B cell (primary cell): ENCODE measurements around the gene LRRC4B. TPM values are rescaled to one million over a fixed set of nuclear protein-coding genes. Genes with fewer than 3 reads are reported as not detected.

Experiments used
- ATAC-seq: fragments of 200-7000 bp; cut with Tn5 transposase; one replicate; pipeline ENCODE4 v1.10.0; 2021; ENCODE audit warnings: low read depth, mild to moderate bottlenecking, moderate number of reproducible peaks, moderate library complexity
- CTCF ChIA-PET: fragments of 350-600 bp; sonication (Branson Sonifier 250); formaldehyde crosslinking; loops from one replicate; lab custom pipeline; 2021; ENCODE audit warnings: antibody characterized with exemption, inconsistent platforms; lab: Charles Lee
- POLR2A ChIA-PET: fragments of 350-600 bp; sonication (Branson Sonifier 250); formaldehyde crosslinking; loops from one replicate; lab custom pipeline; 2021; ENCODE audit warnings: antibody characterized with exemption; lab: Charles Lee
- DNase-seq: peaks from one replicate; pipeline ENCODE4 v3.0.0; 2013
- H2AFZ ChIP-seq: 2 replicates; pipeline ENCODE4 v1.6.1; 2012; ENCODE audit warnings: mild to moderate bottlenecking, low read depth, low read length; ENCODE audit not compliant: insufficient read depth, poor library complexity, severe bottlenecking
- H3K27ac ChIP-seq, 2 donors: 1 replicate in 1 of 2; 2 replicates in 1 of 2; pipeline ENCODE4 v1.5.1; 2012 to 2013; ENCODE audit warnings: low read length in 2 of 2, mild to moderate bottlenecking in 2 of 2, moderate library complexity in 1 of 2
- H3K27me3 ChIP-seq, 4 experiments: fragments of 200-600 bp in 1 of 4; sonication (generic) in 1 of 4; replicated peaks in 1 of 4; 1 replicate in 2 of 4; 2 replicates in 2 of 4; pipeline versions ENCODE4 v1.6.1 to v1.7.0; 2013 to 2016; ENCODE audit warnings: low read length in 3 of 4, mild to moderate bottlenecking in 2 of 4, mixed read lengths in 1 of 4, moderate library complexity in 1 of 4; ENCODE audit not compliant: insufficient read depth in 4 of 4, control insufficient read depth in 3 of 4; ENCODE audit errors: control extremely low read depth in 1 of 4
- H3K36me3 ChIP-seq, 2 experiments: replicated peaks in 1 of 2; 1 replicate in 1 of 2; 2 replicates in 1 of 2; pipeline versions ENCODE4 v1.6.1 to v1.7.1; 2013; ENCODE audit warnings: low read length in 1 of 2; ENCODE audit not compliant: insufficient read depth in 2 of 2, control insufficient read depth in 1 of 2; ENCODE audit errors: control extremely low read depth in 1 of 2, extremely low read depth in 1 of 2
- H3K4me1 ChIP-seq, 2 donors: fragments of 200-600 bp in 1 of 2; sonication (generic) in 1 of 2; 1 replicate in 1 of 2; 2 replicates in 1 of 2; pipeline versions ENCODE4 v1.5.1 to v1.6.1; 2013 to 2017; ENCODE audit warnings: low read length in 2 of 2; ENCODE audit not compliant: control insufficient read depth in 2 of 2, insufficient read depth in 2 of 2
- H3K4me2 ChIP-seq: replicated peaks from 2 replicates; pipeline ENCODE3; 2012; ENCODE audit warnings: mild to moderate bottlenecking, low read depth, low read length; ENCODE audit not compliant: poor library complexity, severe bottlenecking
- H3K4me3 ChIP-seq, 5 experiments: fragments of 200-600 bp in 1 of 5; sonication (generic) in 1 of 5; 1 replicate in 3 of 5; 2 replicates in 2 of 5; pipeline versions ENCODE4 v1.5.1 to v1.7.0; 2011 to 2016; ENCODE audit warnings: low read length in 4 of 5, mild to moderate bottlenecking in 4 of 5, low read depth in 2 of 5, control low read depth in 1 of 5, moderate library complexity in 1 of 5; ENCODE audit not compliant: insufficient read depth in 1 of 5; ENCODE audit errors: control extremely low read depth in 1 of 5, extremely low read depth in 1 of 5
- H3K79me2 ChIP-seq: fragments of 200-600 bp; sonication (generic); one replicate; pipeline ENCODE4 v1.6.0; 2016; ENCODE audit warnings: low read length; ENCODE audit not compliant: control insufficient read depth, insufficient read depth
- H3K9ac ChIP-seq: fragments of 200-600 bp; sonication (generic); 2 replicates; pipeline ENCODE4 v1.6.1; 2017; ENCODE audit warnings: mild to moderate bottlenecking, low read length, moderate library complexity
- H3K9me3 ChIP-seq, 3 donors: one replicate each; pipeline versions ENCODE4 v1.6.1 to v1.7.1; 2013; ENCODE audit warnings: low read length in 2 of 3; ENCODE audit not compliant: control insufficient read depth in 2 of 3, insufficient read depth in 1 of 3; ENCODE audit errors: control extremely low read depth in 1 of 3
- H4K20me1 ChIP-seq: 2 replicates; pipeline ENCODE4 v1.6.0; 2012; ENCODE audit warnings: mild to moderate bottlenecking, low read length; ENCODE audit not compliant: insufficient read depth, control insufficient read depth, poor library complexity, severe bottlenecking
- H3K27ac Mint-ChIP-seq: one replicate; pipeline ENCODE4 v1.8.0; 2021; ENCODE audit warnings: mixed read lengths
- H3K27me3 Mint-ChIP-seq: one replicate; pipeline ENCODE4 v1.8.0; 2021; ENCODE audit warnings: mixed read lengths
- H3K4me1 Mint-ChIP-seq: one replicate; pipeline ENCODE4 v1.8.0; 2021; ENCODE audit warnings: mixed read lengths
- H3K4me3 Mint-ChIP-seq: one replicate; pipeline ENCODE4 v1.8.0; 2021; ENCODE audit warnings: mixed read lengths
- H3K9me3 Mint-ChIP-seq: one replicate; pipeline ENCODE4 v1.8.0; 2022; ENCODE audit warnings: mixed read lengths; ENCODE audit not compliant: insufficient read depth
- CTCF ChIP-seq: fragments of 200-600 bp; IDR thresholded peaks from one replicate; pipeline ENCODE4 v1.8.0; 2022; ENCODE audit warnings: antibody characterized with exemption, mild to moderate bottlenecking
- EZH2 ChIP-seq: IDR thresholded peaks from 2 replicates; pipeline ENCODE4 v1.6.1; 2012; ENCODE audit warnings: borderline replicate concordance, low read depth, mild to moderate bottlenecking, moderate library complexity, low read length; ENCODE audit not compliant: insufficient read depth, poor library complexity, severe bottlenecking
- WGBS: methylation state at CpG from one replicate; pipeline ENCODE4 v1.1.5; 2013; ENCODE audit warnings: missing lambda C conversion rate; ENCODE audit not compliant: insufficient coverage; 5-methylcytosine and 5-hydroxymethylcytosine counted together
- intact Hi-C: fragments of 100-400 bp; cut with micrococcal nuclease; formaldehyde crosslinking; loops from one replicate; pipeline ENCODE4 v1.10.0; 2022
- polyA plus RNA-seq: library from polyadenylated mRNA; depleted of rRNA; stranded (reverse); fragments of >200 nt; gene quantifications from 2 replicates; pipeline ENCODE4 v1.2.3, GENCODE V29; 2012
- total RNA-seq, 2 donors: library from RNA; stranded (reverse); fragments of 120-200 nt in 1 of 2; gene quantifications; 1 replicate in 1 of 2; 2 replicates in 1 of 2; pipeline versions ENCODE4 v1.2.3 to v1.2.4, GENCODE V29; 2013 to 2022

The LRRC4B gene
- total and polyA plus RNA-seq, 2 donors (not counting 1 experiment from before 2014, with no cell fraction given), result 0.03 TPM; not detected in 1

- Histone ChIP-seq H3K27ac (no peak overlapping the region), H3K36me3 (no peaks in the 10 kb centered on the region), H3K9ac (no peak overlapping the region), H3K4me2 (peak overlapping the region; percentile 76), H3K4me1 (peaks cover 13 to 14% of the 10 kb centered on the region in 2 donors), H3K4me3 (no peak overlapping the region), H2AFZ (peak overlapping the region; percentile 77), H3K27me3 (peaks cover 0 to 61% (median 12%) of the 10 kb centered on the region in 4 experiments), H3K79me2 (no peaks in the 10 kb centered on the region), H4K20me1 (no peaks in the 10 kb centered on the region), H3K9me3 (peaks cover 0 to 17% (median 0%) of the 10 kb centered on the region in 3 donors)
- DNase-seq (no peak), ATAC-seq (no peak)
- ChIA-PET POLR2A (no interaction called here), CTCF (interaction anchor here (1.0 to 2.8 kb wide), 7 partner anchors 19 to 228 kb away, joined by 3 to 14 read pairs (median 4); partner anchors contain the start of gene KCNC3)
- 32% methylated on average over 18 of the region's 20 CpGs for WGBS
- H3K27ac Mint-ChIP-seq, result no peak overlapping the region
- intact Hi-C loops, result no loop called here
- TF ChIP-seq CTCF (no peak), EZH2 (no peak)
- H3K27me3 Mint-ChIP-seq, result peaks cover 53% of the 10 kb centered on the region
- no peaks in the 10 kb centered on the region for H3K9me3 Mint-ChIP-seq
- peaks cover 5% of the 10 kb centered on the region for H3K4me1 Mint-ChIP-seq
- H3K4me3 Mint-ChIP-seq, result peak overlapping the region; percentile 44
Measured at GRCh38 chr19:50557009-50557613, 11.1 kb downstream of the LRRC4B start.
